DOHH2 (cell line): ENCODE data around the gene IL4.

Source experiments
- H3F3A ChIP-seq: fragments of 200-600 bp; sonication (generic), shearing (Covaris generic); 2 replicates; pipeline ENCODE4 v1.6.0; 2016; ENCODE audit warnings: antibody characterized with exemption, mild to moderate bottlenecking; ENCODE audit not compliant: control insufficient read depth, insufficient read depth
- H3K27ac ChIP-seq: fragments of 200-600 bp; sonication (generic); 2 replicates; pipeline ENCODE4 v1.5.1; 2014; ENCODE audit warnings: low read depth, mild to moderate bottlenecking, low read length, moderate library complexity
- H3K27me3 ChIP-seq: fragments of 200-600 bp; sonication (generic); 2 replicates; pipeline ENCODE4 v1.6.1; 2014; ENCODE audit warnings: mild to moderate bottlenecking, low read length, mixed read lengths; ENCODE audit not compliant: control insufficient read depth
- H3K36me3 ChIP-seq: fragments of 200-600 bp; sonication (generic); 2 replicates; pipeline ENCODE4 v1.6.1; 2014; ENCODE audit warnings: mild to moderate bottlenecking, low read length, moderate library complexity, mixed read lengths; ENCODE audit not compliant: control insufficient read depth
- H3K4me1 ChIP-seq: fragments of 200-600 bp; sonication (generic); 2 replicates; pipeline ENCODE4 v1.6.1; 2014; ENCODE audit warnings: mild to moderate bottlenecking, low read length, mixed read lengths; ENCODE audit not compliant: control insufficient read depth
- H3K4me2 ChIP-seq: fragments of 200-600 bp; sonication (generic); 2 replicates; pipeline ENCODE4 v1.6.0; 2014; ENCODE audit warnings: mild to moderate bottlenecking, low read length, moderate library complexity
- H3K4me3 ChIP-seq: fragments of 200-600 bp; sonication (generic); 2 replicates; pipeline ENCODE4 v1.5.1; 2014; ENCODE audit warnings: mild to moderate bottlenecking, low read length, mixed read lengths
- H3K79me2 ChIP-seq: fragments of 200-600 bp; sonication (generic); 2 replicates; pipeline ENCODE4 v1.6.1; 2014; ENCODE audit warnings: mild to moderate bottlenecking, low read length, mixed read lengths; ENCODE audit not compliant: control insufficient read depth
- H3K9me2 ChIP-seq: fragments of 200-600 bp; sonication (generic); replicated peaks from 2 replicates; pipeline ENCODE4 v1.6.1; 2014; ENCODE audit warnings: mild to moderate bottlenecking, low read length, mixed read lengths; ENCODE audit not compliant: control insufficient read depth
- H3K9me3 ChIP-seq: fragments of 200-600 bp; sonication (generic); 2 replicates; pipeline ENCODE4 v1.6.1; 2014; ENCODE audit warnings: antibody characterized with exemption, low read length, mixed read lengths; ENCODE audit not compliant: control insufficient read depth, insufficient read depth
- H4K20me1 ChIP-seq: fragments of 200-600 bp; sonication (generic); 2 replicates; pipeline ENCODE4 v1.6.0; 2014; ENCODE audit warnings: low read depth, mild to moderate bottlenecking, antibody characterized with exemption, low read length, moderate library complexity; ENCODE audit not compliant: control insufficient read depth, insufficient read depth
- CTCF ChIP-seq: fragments of 200-600 bp; sonication (generic); IDR thresholded peaks from one replicate; pipeline ENCODE4 v1.5.1; 2014; ENCODE audit warnings: antibody characterized with exemption, mild to moderate bottlenecking, low read depth, low read length; ENCODE audit not compliant: poor library complexity, severe bottlenecking
- EZH2phosphoT487 ChIP-seq: fragments of 200-600 bp; sonication (generic); IDR thresholded peaks from 2 replicates; pipeline ENCODE4 v1.6.1; 2017; ENCODE audit warnings: borderline replicate concordance, mild to moderate bottlenecking, antibody characterized with exemption, low read length, moderate library complexity, mixed read lengths

Gene IL4

GRCh38 chr5:132673939-132674630 lies at the start of gene IL4:
Gene IL4, plus strand, starts transcription at chr5:132673989. Its CDS starts 62 bp downstream, at chr5:132674051.
- no peak within 1 kb of the TSS for H3K27ac ChIP-seq
- H3K36me3 ChIP-seq, result no peaks in the 10 kb centered on the region
- H3K4me1 ChIP-seq, result no peaks in the 10 kb centered on the region
- H3F3A ChIP-seq, result no peaks in the 10 kb centered on the region
- no peaks in the 10 kb centered on the region for H3K79me2 ChIP-seq
- no peaks in the 10 kb centered on the region for H3K9me3 ChIP-seq
- H3K4me3 ChIP-seq, result no peak within 1 kb of the TSS
- H3K4me2 ChIP-seq, result no peak within 1 kb of the TSS
- H4K20me1 ChIP-seq, result no peaks in the 10 kb centered on the region
- H3K9me2 ChIP-seq, result no peaks in the 10 kb centered on the region
- TF ChIP-seq EZH2phosphoT487, result no peak
- no peak for TF ChIP-seq CTCF
- H3K27me3 ChIP-seq, result no peaks in the 10 kb centered on the region

DNA sequence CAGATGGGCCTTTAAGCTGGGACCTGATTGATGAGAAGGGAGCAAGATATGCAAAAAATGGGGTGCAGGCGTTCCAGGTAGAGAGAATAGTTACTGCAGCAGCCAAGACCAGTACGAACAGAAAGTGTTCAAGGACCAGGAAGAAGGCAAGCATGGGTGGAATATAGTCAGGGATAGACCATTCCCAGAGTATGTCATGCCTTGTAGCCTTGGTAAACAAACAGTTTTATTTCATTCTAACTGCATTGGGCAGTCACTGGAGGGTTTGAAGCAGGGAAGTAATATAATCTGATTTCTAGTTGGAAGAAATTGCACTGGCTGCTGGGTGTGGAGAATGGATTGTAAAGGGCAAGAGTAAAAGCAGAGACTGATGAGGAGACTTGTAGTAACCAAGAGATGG lies 46.3 kb upstream of the IL4 start:
- Histone ChIP-seq H3K4me2 (no peak overlapping the region), H3K9me3 (no peaks in the 10 kb centered on the region), H3K4me3 (no peak overlapping the region), H3K36me3 (peaks cover 60% of the 10 kb centered on the region), H3K27me3 (no peaks in the 10 kb centered on the region), H3K9me2 (no peaks in the 10 kb centered on the region), H4K20me1 (no peaks in the 10 kb centered on the region), H3K4me1 (no peaks in the 10 kb centered on the region), H3F3A (no peaks in the 10 kb centered on the region), H3K79me2 (no peaks in the 10 kb centered on the region), H3K27ac (no peak overlapping the region)
- no peak for TF ChIP-seq CTCF
- TF ChIP-seq EZH2phosphoT487, result no peak

- Histone ChIP-seq H3K4me3 (no peak overlapping the region), H3K4me2 (no peak overlapping the region), H3K79me2 (no peaks in the 10 kb centered on the region), H3F3A (no peaks in the 10 kb centered on the region), H3K9me3 (no peaks in the 10 kb centered on the region), H3K4me1 (no peaks in the 10 kb centered on the region), H3K9me2 (no peaks in the 10 kb centered on the region), H3K36me3 (peaks cover 51% of the 10 kb centered on the region), H3K27ac (no peak overlapping the region), H4K20me1 (no peaks in the 10 kb centered on the region), H3K27me3 (no peaks in the 10 kb centered on the region)
- TF ChIP-seq CTCF (no peak), EZH2phosphoT487 (no peak)
These were observed 45.0 kb upstream of the IL4 start for GRCh38 chr5:132628814-132629213.
